ENCODE data around the gene NGEF.

The NGEF gene

DNA sequence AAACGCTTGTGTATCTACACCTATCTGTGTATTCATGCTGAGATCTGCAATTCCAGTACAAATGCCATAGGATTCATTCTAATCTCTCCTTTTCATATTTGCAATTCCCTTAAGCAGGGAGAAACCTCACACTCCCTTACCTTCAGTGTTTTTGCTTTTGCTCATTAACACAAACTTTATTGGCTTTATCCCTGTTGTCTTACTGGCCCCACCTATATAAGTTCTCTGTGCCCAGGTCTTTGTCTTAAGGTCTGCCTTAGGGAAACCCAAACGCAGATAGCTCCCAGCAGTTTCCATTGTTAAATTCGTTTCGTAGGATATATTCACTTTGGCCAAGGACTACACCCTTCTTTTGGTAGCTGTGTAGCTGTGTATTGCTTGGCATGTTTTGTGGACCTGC lies 147.0 kb downstream of the NGEF start:
- no peak for DNase-seq (ENCODE audit: extremely low read depth, low read depth)
- no peak overlapping the region for H3K4me3 ChIP-seq (replicated peaks; ENCODE audit: low read depth, low read length)
- TF ChIP-seq, protein P1, sequence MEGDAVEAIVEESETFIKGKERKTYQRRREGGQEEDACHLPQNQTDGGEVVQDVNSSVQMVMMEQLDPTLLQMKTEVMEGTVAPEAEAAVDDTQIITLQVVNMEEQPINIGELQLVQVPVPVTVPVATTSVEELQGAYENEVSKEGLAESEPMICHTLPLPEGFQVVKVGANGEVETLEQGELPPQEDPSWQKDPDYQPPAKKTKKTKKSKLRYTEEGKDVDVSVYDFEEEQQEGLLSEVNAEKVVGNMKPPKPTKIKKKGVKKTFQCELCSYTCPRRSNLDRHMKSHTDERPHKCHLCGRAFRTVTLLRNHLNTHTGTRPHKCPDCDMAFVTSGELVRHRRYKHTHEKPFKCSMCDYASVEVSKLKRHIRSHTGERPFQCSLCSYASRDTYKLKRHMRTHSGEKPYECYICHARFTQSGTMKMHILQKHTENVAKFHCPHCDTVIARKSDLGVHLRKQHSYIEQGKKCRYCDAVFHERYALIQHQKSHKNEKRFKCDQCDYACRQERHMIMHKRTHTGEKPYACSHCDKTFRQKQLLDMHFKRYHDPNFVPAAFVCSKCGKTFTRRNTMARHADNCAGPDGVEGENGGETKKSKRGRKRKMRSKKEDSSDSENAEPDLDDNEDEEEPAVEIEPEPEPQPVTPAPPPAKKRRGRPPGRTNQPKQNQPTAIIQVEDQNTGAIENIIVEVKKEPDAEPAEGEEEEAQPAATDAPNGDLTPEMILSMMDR (IDR thresholded peaks at IDR 0.05; ENCODE audit: low read depth, low read length, missing control alignments) = no peak

DNA sequence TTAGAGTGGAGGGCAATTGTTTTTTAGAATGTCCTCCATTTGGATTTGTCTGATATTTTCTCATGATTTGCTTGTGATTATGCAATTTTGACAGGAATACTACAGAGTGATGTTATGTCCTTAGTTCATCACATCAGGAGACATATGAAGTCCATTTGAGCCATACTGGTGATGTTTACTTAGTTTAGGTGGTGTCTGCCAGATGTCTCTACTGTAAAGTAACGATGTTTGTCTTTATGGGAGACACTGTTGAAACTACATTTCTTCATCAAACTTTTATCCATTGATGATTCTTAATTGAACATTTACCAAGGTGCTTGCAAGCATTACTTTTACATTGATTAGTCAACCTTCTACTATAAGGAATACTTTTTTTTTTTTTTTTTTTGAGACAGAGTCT lies 147.9 kb downstream of the NGEF start:
- no peak for DNase-seq (ENCODE audit: extremely low read depth, low read depth)
- TF ChIP-seq, protein P1 (IDR thresholded peaks at IDR 0.05; ENCODE audit: low read depth, low read length, missing control alignments) = no peak
- H3K4me3 ChIP-seq (replicated peaks; ENCODE audit: low read depth, low read length) = no peak overlapping the region

DNA sequence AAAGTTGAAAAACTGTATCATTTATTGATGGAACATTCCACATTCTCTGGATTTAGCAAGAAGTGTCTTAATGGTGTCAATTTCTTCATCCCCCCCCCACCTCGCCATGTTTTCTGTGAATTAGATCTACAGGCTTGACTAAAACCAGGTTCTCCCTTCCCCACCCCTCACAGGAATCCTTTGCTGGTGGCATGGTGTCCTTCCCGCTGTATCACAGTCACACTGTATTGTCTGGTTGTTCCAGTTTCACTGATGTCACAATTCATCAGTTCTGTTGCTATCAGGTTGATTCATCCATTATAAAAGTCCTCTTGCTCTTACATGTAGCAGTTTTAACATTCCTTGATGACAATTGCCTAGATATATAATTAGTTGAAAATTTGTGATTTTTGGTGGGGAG lies 149.1 kb downstream of the NGEF start:
- TF ChIP-seq, protein P1 (IDR thresholded peaks at IDR 0.05; ENCODE audit: low read depth, low read length, missing control alignments) = no peak
- DNase-seq (ENCODE audit: extremely low read depth, low read depth) = no peak
- no peak overlapping the region for H3K4me3 ChIP-seq (replicated peaks; ENCODE audit: low read depth, low read length)

DNA sequence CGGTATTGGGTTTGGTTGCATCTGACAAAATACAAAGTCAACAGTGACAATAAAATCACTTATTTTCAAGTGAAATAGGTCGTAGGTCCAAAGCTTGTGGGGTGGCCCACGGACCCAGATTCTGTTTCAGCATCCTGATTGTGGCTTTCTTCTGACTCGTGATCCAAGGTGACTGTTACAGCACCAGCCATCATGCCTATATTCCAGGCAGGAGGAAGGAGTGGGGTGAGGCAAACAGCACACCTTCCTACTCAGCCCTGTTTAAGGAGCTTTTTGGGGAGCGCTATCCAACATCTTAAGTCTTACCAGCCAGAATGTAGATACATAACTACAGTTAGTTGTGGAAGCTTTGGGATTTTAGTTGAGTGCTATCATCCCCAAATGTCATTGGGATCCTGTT lies 151.7 kb downstream of the NGEF start:
- no peak for DNase-seq (ENCODE audit: extremely low read depth, low read depth)
- TF ChIP-seq, protein P1 (IDR thresholded peaks at IDR 0.05; ENCODE audit: low read depth, low read length, missing control alignments) = no peak
- H3K4me3 ChIP-seq (replicated peaks; ENCODE audit: low read depth, low read length) = no peak overlapping the region

DNA sequence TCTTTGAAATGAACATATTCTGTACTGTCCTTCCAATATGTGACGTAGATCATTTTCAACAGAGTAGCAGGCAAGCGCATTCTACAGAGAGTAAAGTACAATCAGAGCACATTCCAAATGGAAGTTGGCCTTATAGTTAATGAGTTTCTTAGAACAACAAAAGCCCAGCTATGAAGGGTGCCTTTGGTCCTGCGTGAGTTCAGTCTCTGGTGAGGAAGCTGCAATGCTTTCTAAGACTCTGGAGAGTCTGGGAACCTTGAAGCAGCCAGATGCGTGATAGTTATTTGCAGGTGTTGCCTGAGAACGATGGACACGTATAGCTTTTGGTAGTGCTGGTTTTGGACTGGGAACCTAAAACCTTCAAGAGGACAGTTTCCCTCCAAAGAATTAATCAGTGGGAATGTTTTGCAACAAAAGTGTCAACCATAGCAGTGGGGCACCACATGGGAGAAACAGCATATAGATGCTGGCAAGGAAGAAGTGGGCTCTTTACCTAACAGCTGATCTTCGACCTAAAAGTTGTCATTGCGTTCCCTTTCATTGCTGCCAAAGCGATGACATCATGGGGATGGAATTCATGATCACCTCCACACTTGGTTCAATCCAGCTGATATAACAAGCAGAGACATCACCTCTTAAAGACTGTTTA lies 152.3 kb downstream of the NGEF start:
- TF ChIP-seq, protein P1 (IDR thresholded peaks at IDR 0.05; ENCODE audit: low read depth, low read length, missing control alignments) = no peak
- H3K4me3 ChIP-seq (replicated peaks; ENCODE audit: low read depth, low read length) = no peak overlapping the region
- DNase-seq (ENCODE audit: extremely low read depth, low read depth) = no peak

DNA sequence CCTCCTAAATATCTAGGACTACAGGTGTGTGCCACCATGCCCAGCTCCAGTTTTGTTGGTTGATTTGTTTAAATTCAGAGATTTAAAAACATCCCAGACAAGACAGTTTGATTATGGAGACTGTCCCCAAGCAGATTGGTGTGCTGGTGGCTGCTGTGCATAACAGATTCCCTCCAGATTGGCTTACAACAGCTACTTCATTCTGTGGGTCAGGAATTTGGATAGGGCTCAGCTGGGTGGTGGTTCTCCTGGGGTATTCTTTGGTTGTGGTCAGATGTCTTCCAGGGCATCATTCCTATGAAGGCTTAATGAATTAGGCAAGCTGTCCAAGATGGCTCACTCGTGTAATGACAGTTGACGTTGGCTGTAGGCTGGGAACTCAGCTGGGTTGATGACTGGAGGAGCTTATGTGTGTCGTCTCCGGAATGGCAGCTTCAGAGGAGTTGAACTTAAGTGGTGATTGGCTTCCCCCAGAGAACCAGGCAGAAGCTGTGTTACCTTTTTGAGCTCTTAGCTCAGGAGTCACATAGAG lies 153.6 kb downstream of the NGEF start:
- TF ChIP-seq, protein P1 (IDR thresholded peaks at IDR 0.05; ENCODE audit: low read depth, low read length, missing control alignments) = no peak
- DNase-seq (ENCODE audit: extremely low read depth, low read depth) = no peak
- H3K4me3 ChIP-seq (replicated peaks; ENCODE audit: low read depth, low read length) = no peak overlapping the region

DNA sequence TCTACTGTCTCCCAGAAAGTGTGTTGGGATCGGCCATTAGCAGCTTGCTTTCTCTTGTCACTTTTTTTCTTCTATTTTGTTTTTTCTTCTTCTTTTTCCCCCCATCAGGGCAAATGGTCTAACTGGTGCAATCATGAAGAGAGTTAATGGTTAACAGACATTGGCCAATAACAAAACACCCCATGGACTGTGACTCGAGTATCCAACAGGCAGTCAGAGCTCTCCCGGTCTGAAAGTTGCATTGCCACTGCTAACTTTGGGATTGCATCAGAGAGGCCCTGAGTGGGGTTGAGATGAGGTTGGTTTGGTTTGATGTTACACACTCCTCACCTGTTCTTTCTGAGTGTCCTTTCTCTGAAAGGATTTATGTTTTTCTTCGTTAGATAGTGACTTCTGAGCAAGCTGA lies 155.9 kb downstream of the NGEF start:
- no peak for DNase-seq (ENCODE audit: extremely low read depth, low read depth)
- no peak overlapping the region for H3K4me3 ChIP-seq (replicated peaks; ENCODE audit: low read depth, low read length)
- TF ChIP-seq, protein P1 (IDR thresholded peaks at IDR 0.05; ENCODE audit: low read depth, low read length, missing control alignments) = no peak
